Myometrial cell (primary cell): ENCODE data around the gene COL8A1. TPM values are rescaled to one million over a fixed set of nuclear protein-coding genes. Genes with fewer than 3 reads are reported as not detected.

ENCODE experiments used
- total RNA-seq: library from RNA; depleted of rRNA; stranded (reverse); fragments of >200 nt; gene quantifications from 2 replicates; pipeline ENCODE4 v1.2.3, GENCODE V29; 2015

COL8A1 gene
- 114 and 122 TPM in 2 replicates for total RNA-seq

GRCh38 chr3:99638167-99638948, at the start of gene COL8A1:
Gene COL8A1 (plus strand): TSS chr3:99638594. CDS start chr3:99790683, 152,089 bp downstream.

GRCh38 chr3:99817437-99818240, 179.2 kb downstream of the COL8A1 start, which contains the start of gene CMSS1:
Gene CMSS1 (plus strand): TSS chr3:99817862.

Other genes starting within 250 kb of the COL8A1 start
- gene CMSS1, start 179.3 kb downstream of the COL8A1 start, total RNA-seq = 7.8 and 21.1 TPM in 2 replicates